HG03135 (cell line): ENCODE results near the gene LENG8.
"Not testable (repeated sequence)": the region's sequence is repeated elsewhere in the genome, so short reads cannot be mapped to it uniquely, and the experiment has no call there.

Experiments used
- ATAC-seq: cut with Tn5 transposase; IDR thresholded peaks from one replicate; pipeline ENCODE4 v1.9.1; 2021; ENCODE audit warnings: mild to moderate bottlenecking, moderate library complexity; ENCODE audit not compliant: unreplicated experiment

Gene LENG8

DNA sequence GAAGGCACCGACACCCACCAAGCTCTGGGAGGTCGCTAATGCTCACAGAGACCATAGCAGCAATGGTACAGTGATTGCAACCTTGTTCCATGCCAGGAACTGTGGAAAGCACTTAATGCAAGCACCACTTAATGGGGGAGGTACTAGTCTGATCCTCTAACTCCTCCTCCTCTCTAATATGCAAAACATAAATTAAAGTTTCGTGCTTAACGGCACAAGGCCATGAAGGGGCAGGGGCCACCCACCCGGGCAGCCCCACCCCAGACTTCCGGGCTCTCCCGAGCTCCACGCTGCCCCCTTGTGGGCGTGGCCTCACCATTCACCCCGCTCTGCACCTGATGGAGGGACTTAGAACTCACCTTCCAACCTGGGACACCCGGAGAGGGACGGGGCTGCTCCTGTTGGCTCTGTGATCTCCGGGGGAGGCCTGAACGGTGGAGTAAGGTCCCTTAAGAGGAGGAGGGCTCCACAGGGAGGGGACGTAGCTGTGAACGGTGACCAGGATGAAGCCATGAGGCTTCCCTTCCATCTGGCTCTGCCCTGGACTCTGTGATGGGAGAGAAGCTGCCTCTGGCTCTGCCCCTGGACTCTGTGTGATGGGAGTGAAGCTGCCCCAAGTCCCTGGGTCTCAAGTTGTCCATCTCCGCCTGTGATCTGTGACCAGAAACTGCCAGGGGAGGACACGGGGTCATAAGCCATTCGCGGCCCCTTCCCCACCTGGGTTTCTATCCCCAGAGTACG lies 60.4 kb downstream of the LENG8 start:
- not testable (repeated sequence) for ATAC-seq
